Measurements from ENCODE around the gene FRMPD4. TPM values are rescaled to one million over a fixed set of nuclear protein-coding genes. Genes with fewer than 3 reads are reported as not detected.

The FRMPD4 gene
- total and polyA plus RNA-seq, 2 experiments from 2014 or later, result 0.19 to 0.80 TPM

GRCh38 chrX:12704706-12705105 lies 566.4 kb downstream of the FRMPD4 start (continued):
- TF ChIP-seq JUNB (IDR thresholded peaks at IDR 0.05; ENCODE audit: unreplicated experiment), result no peak
- TF ChIP-seq STAT1 (IDR thresholded peaks at IDR 0.05; ENCODE audit: unreplicated experiment), result no peak
- TF ChIP-seq, protein P1, sequence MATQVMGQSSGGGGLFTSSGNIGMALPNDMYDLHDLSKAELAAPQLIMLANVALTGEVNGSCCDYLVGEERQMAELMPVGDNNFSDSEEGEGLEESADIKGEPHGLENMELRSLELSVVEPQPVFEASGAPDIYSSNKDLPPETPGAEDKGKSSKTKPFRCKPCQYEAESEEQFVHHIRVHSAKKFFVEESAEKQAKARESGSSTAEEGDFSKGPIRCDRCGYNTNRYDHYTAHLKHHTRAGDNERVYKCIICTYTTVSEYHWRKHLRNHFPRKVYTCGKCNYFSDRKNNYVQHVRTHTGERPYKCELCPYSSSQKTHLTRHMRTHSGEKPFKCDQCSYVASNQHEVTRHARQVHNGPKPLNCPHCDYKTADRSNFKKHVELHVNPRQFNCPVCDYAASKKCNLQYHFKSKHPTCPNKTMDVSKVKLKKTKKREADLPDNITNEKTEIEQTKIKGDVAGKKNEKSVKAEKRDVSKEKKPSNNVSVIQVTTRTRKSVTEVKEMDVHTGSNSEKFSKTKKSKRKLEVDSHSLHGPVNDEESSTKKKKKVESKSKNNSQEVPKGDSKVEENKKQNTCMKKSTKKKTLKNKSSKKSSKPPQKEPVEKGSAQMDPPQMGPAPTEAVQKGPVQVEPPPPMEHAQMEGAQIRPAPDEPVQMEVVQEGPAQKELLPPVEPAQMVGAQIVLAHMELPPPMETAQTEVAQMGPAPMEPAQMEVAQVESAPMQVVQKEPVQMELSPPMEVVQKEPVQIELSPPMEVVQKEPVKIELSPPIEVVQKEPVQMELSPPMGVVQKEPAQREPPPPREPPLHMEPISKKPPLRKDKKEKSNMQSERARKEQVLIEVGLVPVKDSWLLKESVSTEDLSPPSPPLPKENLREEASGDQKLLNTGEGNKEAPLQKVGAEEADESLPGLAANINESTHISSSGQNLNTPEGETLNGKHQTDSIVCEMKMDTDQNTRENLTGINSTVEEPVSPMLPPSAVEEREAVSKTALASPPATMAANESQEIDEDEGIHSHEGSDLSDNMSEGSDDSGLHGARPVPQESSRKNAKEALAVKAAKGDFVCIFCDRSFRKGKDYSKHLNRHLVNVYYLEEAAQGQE (IDR thresholded peaks at IDR 0.05; ENCODE audit: unreplicated experiment), result no peak
- no peak for TF ChIP-seq EZH2phosphoT487 (IDR thresholded peaks at IDR 0.05; ENCODE audit: unreplicated experiment)

GRCh38 chrX:12709047-12709446 lies 570.8 kb downstream of the FRMPD4 start:
- H3F3A ChIP-seq (replicated peaks; ENCODE audit: low read depth), result no peaks in the 10 kb centered on the region
- H3K9me2 ChIP-seq (ENCODE audit: insufficient read depth), result no peaks in the 10 kb centered on the region
- no peak overlapping the region for H3K4me3 ChIP-seq
- H2AFZ ChIP-seq, result no peak overlapping the region
- no peak for ATAC-seq
- H3K4me3 Mint-ChIP-seq, result no peak overlapping the region
- no peak overlapping the region for H3K27ac ChIP-seq (ENCODE audit: low read depth)
- no peaks in the 10 kb centered on the region for H4K20me1 ChIP-seq (replicated peaks; ENCODE audit: insufficient read depth)
- no peaks in the 10 kb centered on the region for H3K27me3 Mint-ChIP-seq (ENCODE audit: insufficient read depth, low read depth, poor library complexity)
- DNase-seq (ENCODE audit: low spot score), result no peak
- H3K27ac Mint-ChIP-seq, result no peak overlapping the region
- H3K27me3 ChIP-seq (ENCODE audit: insufficient read depth), result no peaks in the 10 kb centered on the region
- H3K4me1 ChIP-seq (ENCODE audit: insufficient read depth), result 0 out of 2 replicates have a peak, but pooled peaks cover 6% of the 10 kb centered on the region
- no peak overlapping the region for H3K4me2 ChIP-seq
- no peaks in the 10 kb centered on the region for H3K36me3 Mint-ChIP-seq (ENCODE audit: low read depth)
- H3K79me2 ChIP-seq (replicated peaks; ENCODE audit: insufficient read depth), result no peaks in the 10 kb centered on the region
- H3K36me3 ChIP-seq (ENCODE audit: insufficient read depth), result no peaks in the 10 kb centered on the region
- H3K9me3 Mint-ChIP-seq, result no peaks in the 10 kb centered on the region; the same call in 2 of the 3 replicates
- H3K4me1 Mint-ChIP-seq, result peaks cover 7% of the 10 kb centered on the region; the same call in 2 of the 3 replicates
- TF ChIP-seq EZH2phosphoT487 (IDR thresholded peaks at IDR 0.05; ENCODE audit: unreplicated experiment) (no peak), POLR2AphosphoS5 (IDR thresholded peaks at IDR 0.05; ENCODE audit: low read depth) (no peak), CREB1 (CRISPR knock-in tag; IDR thresholded peaks at IDR 0.05; ENCODE audit: low read depth) (no peak), ZNF331 (CRISPR knock-in tag; IDR thresholded peaks at IDR 0.05; ENCODE audit: low read depth) (no peak), EZH2 (IDR thresholded peaks at IDR 0.05; ENCODE audit: low read depth, unreplicated experiment) (no peak), ZNF114 (CRISPR knock-in tag; IDR thresholded peaks at IDR 0.05) (no peak)
- TF ChIP-seq, protein P1 (IDR thresholded peaks at IDR 0.05; ENCODE audit: unreplicated experiment), result no peak
- TF ChIP-seq, protein P2, sequence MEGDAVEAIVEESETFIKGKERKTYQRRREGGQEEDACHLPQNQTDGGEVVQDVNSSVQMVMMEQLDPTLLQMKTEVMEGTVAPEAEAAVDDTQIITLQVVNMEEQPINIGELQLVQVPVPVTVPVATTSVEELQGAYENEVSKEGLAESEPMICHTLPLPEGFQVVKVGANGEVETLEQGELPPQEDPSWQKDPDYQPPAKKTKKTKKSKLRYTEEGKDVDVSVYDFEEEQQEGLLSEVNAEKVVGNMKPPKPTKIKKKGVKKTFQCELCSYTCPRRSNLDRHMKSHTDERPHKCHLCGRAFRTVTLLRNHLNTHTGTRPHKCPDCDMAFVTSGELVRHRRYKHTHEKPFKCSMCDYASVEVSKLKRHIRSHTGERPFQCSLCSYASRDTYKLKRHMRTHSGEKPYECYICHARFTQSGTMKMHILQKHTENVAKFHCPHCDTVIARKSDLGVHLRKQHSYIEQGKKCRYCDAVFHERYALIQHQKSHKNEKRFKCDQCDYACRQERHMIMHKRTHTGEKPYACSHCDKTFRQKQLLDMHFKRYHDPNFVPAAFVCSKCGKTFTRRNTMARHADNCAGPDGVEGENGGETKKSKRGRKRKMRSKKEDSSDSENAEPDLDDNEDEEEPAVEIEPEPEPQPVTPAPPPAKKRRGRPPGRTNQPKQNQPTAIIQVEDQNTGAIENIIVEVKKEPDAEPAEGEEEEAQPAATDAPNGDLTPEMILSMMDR (conservative IDR thresholded peaks at IDR 0.05; ENCODE audit: low read depth in 2 of 2), result no peak
- TF ChIP-seq, protein P3, sequence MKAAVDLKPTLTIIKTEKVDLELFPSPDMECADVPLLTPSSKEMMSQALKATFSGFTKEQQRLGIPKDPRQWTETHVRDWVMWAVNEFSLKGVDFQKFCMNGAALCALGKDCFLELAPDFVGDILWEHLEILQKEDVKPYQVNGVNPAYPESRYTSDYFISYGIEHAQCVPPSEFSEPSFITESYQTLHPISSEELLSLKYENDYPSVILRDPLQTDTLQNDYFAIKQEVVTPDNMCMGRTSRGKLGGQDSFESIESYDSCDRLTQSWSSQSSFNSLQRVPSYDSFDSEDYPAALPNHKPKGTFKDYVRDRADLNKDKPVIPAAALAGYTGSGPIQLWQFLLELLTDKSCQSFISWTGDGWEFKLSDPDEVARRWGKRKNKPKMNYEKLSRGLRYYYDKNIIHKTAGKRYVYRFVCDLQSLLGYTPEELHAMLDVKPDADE (IDR thresholded peaks at IDR 0.05), result no peak

All from GM23338 (cell line).